Activated CD4-positive, alpha-beta T cell treated with anti-CD3 and anti-CD28 coated beads, Interleukin-2, amount 50 U/mL, for 16 hours (primary cell): ENCODE data around the gene ANKRD33B.
A peak's percentile ranks its signal among the peaks of the same experiment; 100 is the strongest.
"Not testable (repeated sequence)": the region's sequence is repeated elsewhere in the genome, so short reads cannot be mapped to it uniquely, and the experiment has no call there.

Source experiments
- DNase-seq: peaks from one replicate; pipeline ENCODE4 v3.0.0-alpha.2; 2020

Gene ANKRD33B

DNA sequence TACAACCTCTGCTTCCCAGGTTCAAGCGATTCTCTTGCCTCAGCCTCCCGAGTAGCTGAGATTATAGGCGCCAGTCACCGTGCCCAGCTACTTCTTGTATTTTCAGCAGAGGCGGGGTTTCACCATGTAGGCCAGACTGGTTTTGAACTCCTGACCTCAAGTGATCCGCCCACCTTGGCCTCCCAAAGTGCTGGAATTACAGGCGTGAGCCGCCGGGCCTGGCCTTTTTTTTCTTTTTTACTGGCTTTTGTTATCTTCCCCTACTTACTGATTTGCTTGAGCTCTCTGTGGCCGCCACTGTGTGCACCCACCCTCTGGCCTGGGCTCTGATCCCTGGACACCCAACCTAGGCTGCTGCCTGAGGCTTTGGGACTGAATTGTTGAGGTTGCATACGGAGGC lies 60.3 kb downstream of the ANKRD33B start:
- DNase-seq = no peak

GRCh38 chr5:10624679-10625078 lies 60.8 kb downstream of the ANKRD33B start:
- no peak for DNase-seq

GRCh38 chr5:10625700-10626472 lies 62.0 kb downstream of the ANKRD33B start:
- DNase-seq = no peak

DNA sequence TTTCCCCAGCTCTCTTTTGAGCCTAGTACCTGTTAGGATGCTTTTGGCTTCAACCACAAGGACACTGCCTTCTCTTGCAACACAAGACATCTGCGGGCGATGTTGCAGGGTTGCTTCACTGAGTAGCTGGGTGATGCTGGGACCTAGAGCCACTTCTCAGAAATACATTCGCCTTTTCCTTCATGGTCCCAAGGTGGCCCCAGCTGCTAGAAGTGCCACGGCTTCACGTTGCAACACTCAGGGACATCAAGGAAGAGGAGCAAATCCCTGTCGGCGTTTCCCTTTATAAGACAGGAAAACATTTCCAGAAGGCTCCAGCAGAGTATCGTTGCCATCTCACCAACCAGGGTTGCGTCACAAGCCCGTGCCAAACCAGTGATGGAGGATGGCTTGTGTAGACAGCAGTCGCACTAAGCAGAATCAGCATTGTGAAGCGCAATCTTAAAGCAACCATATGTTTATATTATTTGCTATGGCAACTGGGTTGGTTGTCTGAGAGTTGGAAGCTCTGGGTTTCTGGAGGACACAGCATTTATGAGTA lies 62.7 kb downstream of the ANKRD33B start:
- DNase-seq = no peak

- DNase-seq = no peak
Observed at GRCh38 chr5:10627160-10627701, 63.4 kb downstream of the ANKRD33B start.

DNA sequence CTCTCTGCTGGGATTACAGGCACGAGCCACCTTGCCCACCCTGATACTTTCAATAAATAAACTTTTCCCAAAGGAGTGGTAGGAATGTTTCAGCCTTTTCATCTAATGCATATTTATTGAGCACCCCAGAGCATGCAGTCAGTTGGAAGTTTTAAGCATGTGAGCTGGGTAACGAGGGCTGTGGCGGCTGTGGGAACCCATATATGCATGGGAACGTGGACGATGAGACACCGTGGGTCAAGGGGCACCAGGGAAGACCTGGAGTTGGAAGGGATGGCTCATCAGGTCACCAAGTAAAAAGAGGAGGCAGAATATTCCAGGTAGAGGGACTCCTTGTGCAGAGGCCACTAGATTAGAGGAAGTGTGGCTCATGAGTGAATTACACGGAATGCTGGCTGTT lies 64.7 kb downstream of the ANKRD33B start:
- no peak for DNase-seq

- DNase-seq = no peak
Observed at GRCh38 chr5:10629682-10630081, 65.8 kb downstream of the ANKRD33B start.

GRCh38 chr5:10630126-10630525 lies 66.3 kb downstream of the ANKRD33B start:
- DNase-seq = no peak

DNA sequence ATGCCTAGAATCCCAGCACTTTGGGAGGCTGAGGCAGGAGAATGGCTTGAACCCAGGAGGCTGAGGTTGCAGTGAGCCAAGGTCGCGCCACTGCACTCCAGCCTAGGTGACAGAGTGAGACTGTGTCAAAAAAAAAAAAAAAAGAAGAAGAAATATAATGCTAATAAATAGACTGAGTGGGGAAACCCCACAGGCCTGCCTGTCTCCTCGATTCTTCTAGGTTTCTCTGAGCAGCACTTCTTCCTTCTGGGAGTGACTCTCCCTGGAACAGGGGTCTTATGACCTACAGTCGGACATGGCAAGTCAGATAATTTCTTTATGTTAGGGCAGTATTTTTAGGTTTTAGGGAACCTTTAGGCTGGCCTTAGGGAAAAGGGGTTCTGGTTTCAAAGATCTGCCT lies 66.9 kb downstream of the ANKRD33B start:
- not testable (repeated sequence) for DNase-seq

DNA sequence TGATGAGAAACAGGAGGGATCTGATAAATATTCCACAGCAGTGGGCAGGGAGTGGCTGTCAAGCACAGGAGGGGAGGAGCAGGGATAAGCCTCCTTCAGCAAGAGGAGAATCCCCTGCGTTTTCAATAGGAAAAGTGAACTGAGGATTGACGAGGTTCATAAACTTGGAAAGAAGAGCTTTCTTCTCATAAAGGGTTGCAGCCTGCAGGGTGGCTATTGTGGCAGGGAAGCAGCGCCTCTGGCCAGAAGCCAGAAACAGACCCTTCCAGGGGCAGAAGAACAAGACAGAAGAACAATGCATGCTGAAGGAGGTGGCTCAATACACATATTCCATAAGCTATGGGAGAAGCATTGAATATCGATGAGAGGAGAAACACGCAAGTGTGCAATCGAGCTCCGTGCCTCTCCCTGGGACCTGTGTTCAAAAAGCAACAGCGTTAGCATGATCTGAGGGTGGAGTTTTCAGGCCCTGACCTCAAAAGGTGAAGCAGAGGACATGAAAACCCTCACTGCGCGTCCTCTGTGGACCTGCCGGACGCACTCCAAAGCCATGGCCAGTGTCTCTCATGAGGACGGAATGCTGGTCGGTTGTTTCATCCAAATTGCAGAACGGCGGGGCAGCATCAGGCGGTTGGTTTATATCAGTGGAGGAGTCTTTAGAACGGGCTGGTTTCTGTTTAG lies 67.6 kb downstream of the ANKRD33B start:
- DNase-seq = no peak

DNA sequence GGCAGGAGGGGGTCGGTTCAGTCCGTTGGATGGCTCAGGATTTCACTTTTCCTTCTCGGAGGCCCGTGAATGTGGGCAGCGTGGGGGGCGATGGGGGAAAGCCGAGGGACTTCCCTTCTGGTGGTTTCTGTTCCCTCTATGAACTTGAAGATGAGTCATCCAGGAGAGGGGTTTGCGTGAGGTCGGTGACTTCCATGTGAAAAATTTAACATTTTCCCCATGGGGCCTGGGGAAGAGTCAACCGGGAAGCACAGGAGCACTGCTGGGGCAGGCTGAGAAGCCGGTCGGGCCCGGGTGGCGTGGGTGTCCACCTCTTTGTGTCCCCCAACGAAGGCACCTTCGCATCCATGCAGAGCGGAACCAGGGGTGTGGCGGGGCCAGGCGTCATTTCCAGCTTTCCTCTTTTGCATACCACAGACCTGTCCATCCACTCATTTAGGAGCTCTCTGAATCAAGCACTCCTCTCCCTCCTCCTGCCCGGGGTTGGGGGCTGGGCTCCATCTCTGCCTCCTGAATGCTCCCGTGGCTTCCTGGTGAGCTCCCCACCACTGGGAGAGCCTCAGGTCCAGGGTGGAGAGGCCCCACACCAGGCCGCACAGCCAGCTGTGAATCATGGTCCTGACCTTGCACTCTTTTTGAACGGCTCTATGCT lies 68.4 kb downstream of the ANKRD33B start:
- peak; percentile 81 for DNase-seq

DNA sequence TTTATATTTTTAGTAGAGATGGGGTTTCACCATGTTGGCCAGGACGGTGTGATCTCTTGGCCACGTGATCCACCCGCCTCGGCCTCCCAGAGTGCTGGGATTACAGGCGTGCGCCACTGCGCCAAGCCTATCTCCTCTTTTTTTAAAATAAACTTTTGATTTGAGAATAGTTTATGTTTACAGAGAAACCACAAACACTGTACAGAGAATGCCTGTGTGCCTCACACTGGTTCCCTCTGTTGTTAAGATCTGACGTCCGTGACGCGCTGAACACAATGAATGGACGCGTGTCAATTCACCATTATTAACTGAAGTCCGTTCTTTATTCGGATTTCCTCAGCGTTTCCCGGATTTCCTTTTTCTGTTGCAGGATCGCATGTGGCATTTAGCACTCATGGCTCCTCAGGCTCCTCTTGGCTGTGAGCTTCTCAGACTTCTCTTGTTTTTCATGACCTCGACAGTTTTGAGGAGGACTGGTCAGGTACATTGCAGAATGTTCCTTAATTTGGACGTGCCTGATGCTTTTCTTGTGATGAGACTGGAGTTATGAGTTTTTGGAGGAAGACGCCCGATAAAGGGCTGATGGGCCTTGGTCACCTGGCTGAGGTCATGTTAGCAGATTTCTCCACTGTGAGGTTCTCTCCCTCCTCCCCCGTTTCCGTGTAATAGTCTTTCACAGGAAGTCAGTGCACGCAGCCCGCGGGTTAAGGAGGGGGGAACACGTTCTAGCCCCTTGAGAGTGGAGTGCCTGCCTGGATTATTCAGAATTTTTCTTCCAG lies 69.6 kb downstream of the ANKRD33B start:
- DNase-seq = peak; percentile 40

GRCh38 chr5:10634050-10634449 lies 70.2 kb downstream of the ANKRD33B start:
- DNase-seq = peak; percentile 23

DNA sequence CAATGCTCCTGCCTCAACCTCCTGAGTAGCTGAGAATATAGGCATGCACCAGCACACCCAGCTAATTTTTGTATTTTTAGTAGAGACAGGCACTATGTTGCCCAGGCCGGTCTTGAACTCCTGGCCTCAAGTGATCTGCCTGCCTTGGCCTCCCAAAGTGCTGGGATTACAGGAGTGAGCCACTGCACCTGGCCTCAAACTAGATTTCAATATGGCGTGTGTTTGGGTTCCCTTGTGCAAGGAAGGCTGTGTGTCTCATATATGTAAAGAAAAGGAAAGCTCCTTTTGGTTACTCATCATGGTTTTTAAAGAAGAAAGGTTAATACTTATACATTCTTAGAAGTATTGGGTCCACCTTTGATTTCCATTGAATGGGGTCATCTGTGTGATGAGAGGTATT lies 70.7 kb downstream of the ANKRD33B start:
- DNase-seq = no peak

- peak; percentile 94 for DNase-seq
Observed at GRCh38 chr5:10635257-10635866, 71.5 kb downstream of the ANKRD33B start.

GRCh38 chr5:10635867-10636350 lies 72.0 kb downstream of the ANKRD33B start:
- no peak for DNase-seq

GRCh38 chr5:10636363-10637142 lies 72.7 kb downstream of the ANKRD33B start:
- DNase-seq = no peak

DNA sequence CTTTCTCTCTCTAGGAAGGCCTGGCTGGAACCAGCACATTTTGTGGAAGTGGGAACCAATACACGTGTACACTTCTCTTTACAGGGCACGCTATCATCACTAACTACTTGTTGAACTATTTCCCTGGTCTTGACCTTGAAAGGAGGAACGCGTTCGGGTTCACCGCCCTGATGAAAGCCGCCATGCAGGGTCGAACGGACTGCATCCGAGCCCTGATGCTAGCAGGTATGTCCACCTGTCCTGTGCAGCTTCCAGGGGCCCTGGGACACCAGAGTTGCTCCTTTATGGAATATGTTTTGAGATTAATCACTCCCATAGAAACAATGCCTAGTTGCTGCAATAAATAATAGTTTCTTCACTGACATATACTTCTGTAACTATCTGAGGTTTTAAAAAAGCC lies 74.1 kb downstream of the ANKRD33B start:
- DNase-seq = no peak

GRCh38 chr5:10638723-10639122 lies 74.9 kb downstream of the ANKRD33B start:
- not testable (repeated sequence) for DNase-seq

GRCh38 chr5:10639846-10640368 lies 76.0 kb downstream of the ANKRD33B start:
- no peak for DNase-seq

GRCh38 chr5:10642367-10642766 lies 78.5 kb downstream of the ANKRD33B start:
- no peak for DNase-seq
